Activated CD4-positive, alpha-beta T cell treated with anti-CD3 and anti-CD28 coated beads for 36 hours (primary cell): Measurements from ENCODE around the gene PIK3R6. TPM values are rescaled to one million over a fixed set of nuclear protein-coding genes. Genes with fewer than 3 reads are reported as not detected.
A peak's percentile ranks its signal among the peaks of the same experiment; 100 is the strongest.
"Not testable (repeated sequence)": the region's sequence is repeated elsewhere in the genome, so short reads cannot be mapped to it uniquely, and the experiment has no call there.

ENCODE experiments used
- ATAC-seq: fragments of 200-7000 bp; cut with Tn5 transposase; one replicate; pipeline ENCODE4 v1.10.0; 2021; ENCODE audit warnings: mild to moderate bottlenecking, moderate library complexity
- CTCF ChIA-PET: fragments of 350-600 bp; sonication (Branson Sonifier 250); formaldehyde crosslinking; loops from one replicate; lab custom pipeline; 2021; ENCODE audit warnings: antibody characterized with exemption; lab: Charles Lee
- POLR2A ChIA-PET: fragments of 350-600 bp; sonication (Branson Sonifier 250); formaldehyde crosslinking; loops from one replicate; lab custom pipeline; 2021; ENCODE audit warnings: antibody characterized with exemption, inconsistent platforms; lab: Charles Lee
- DNase-seq: peaks from one replicate; pipeline ENCODE4 v3.0.0-alpha.2; 2020
- H3K27ac Mint-ChIP-seq: one replicate; pipeline ENCODE4 v1.8.0; 2021; ENCODE audit warnings: mixed read lengths
- H3K27me3 Mint-ChIP-seq: one replicate; pipeline ENCODE4 v1.8.0; 2021; ENCODE audit warnings: mixed read lengths
- H3K36me3 Mint-ChIP-seq: one replicate; pipeline ENCODE4 v1.8.0; 2021; ENCODE audit warnings: low read depth, mixed read lengths
- H3K4me1 Mint-ChIP-seq: one replicate; pipeline ENCODE4 v1.8.0; 2021; ENCODE audit warnings: mixed read lengths
- H3K4me3 Mint-ChIP-seq: one replicate; pipeline ENCODE4 v1.8.0; 2021; ENCODE audit warnings: mild to moderate bottlenecking, moderate library complexity, mixed read lengths
- H3K9me3 Mint-ChIP-seq: one replicate; pipeline ENCODE4 v1.8.0; 2021; ENCODE audit warnings: low read depth, mixed read lengths
- intact Hi-C, 2 experiments: fragments of 100-400 bp; cut with DNase I in 1 of 2; cut with micrococcal nuclease in 1 of 2; formaldehyde crosslinking; loops; one replicate each; pipeline versions ENCODE4 v1.14.2 to v1.15.1; 2022 to 2024; cut with DNase I, micrococcal nuclease
- total RNA-seq, 2 experiments: library from RNA; stranded (reverse); gene quantifications; one replicate each; pipeline ENCODE4 v1.2.3, GENCODE V29; 2021

Gene PIK3R6
- total RNA-seq, 2 experiments from 2014 or later = 0.96 to 1.8 TPM

- H3K4me3 Mint-ChIP-seq, H3K27ac Mint-ChIP-seq, POLR2A ChIA-PET, H3K4me1 Mint-ChIP-seq, CTCF ChIA-PET, H3K9me3 Mint-ChIP-seq, H3K27me3 Mint-ChIP-seq: not testable (repeated sequence)
- ATAC-seq (peak; percentile 76), DNase-seq (peak; percentile 75)
- intact Hi-C loops = loop anchor here in 1 of 2 experiments (1.0 kb wide), 1 partner anchor 80 kb away; the partner anchor contains the start of gene PIK3R5
- peaks cover 29% of the 10 kb centered on the region for H3K36me3 Mint-ChIP-seq
Observed at GRCh38 chr17:8885163-8885966, 17.9 kb upstream of the PIK3R6 start.

GRCh38 chr17:8884336-8884990, 17.0 kb upstream of the PIK3R6 start:
- Mint-ChIP-seq H3K4me3 (no peak overlapping the region), H3K36me3 (peaks cover 26% of the 10 kb centered on the region), H3K9me3 (no peaks in the 10 kb centered on the region), H3K4me1 (no peaks in the 10 kb centered on the region), H3K27ac (no peak overlapping the region), H3K27me3 (no peaks in the 10 kb centered on the region)
- intact Hi-C loops = no loop called here
- ATAC-seq = no peak
- CTCF ChIA-PET = interaction anchor here (0.6 kb wide), 1 partner anchor 390 kb away, joined by 3 read pairs; no protein-coding TSS in a partner anchor
- POLR2A ChIA-PET = no interaction called here
- DNase-seq = no peak

- ATAC-seq = no peak
- H3K36me3 Mint-ChIP-seq = peaks cover 26% of the 10 kb centered on the region
Observed at GRCh38 chr17:8883353-8883752, 15.9 kb upstream of the PIK3R6 start.

GRCh38 chr17:8881606-8882005, 14.1 kb upstream of the PIK3R6 start:
- intact Hi-C loops = no loop called here
- CTCF ChIA-PET = interaction anchor here (0.5 to 1.1 kb wide), 3 partner anchors 11 to 695 kb away, joined by 3 to 4 read pairs (median 3); partner anchors contain the start of gene CFAP52
- no peaks in the 10 kb centered on the region for H3K9me3 Mint-ChIP-seq
- H3K27ac Mint-ChIP-seq = no peak overlapping the region
- no peak overlapping the region for H3K4me3 Mint-ChIP-seq
- H3K36me3 Mint-ChIP-seq = peaks cover 28% of the 10 kb centered on the region
- no peak for DNase-seq
- POLR2A ChIA-PET = no interaction called here
- ATAC-seq = no peak
- H3K4me1 Mint-ChIP-seq = no peaks in the 10 kb centered on the region
- H3K27me3 Mint-ChIP-seq = no peaks in the 10 kb centered on the region

More at GRCh38 chr17:8883353-8883752, 15.9 kb upstream of the PIK3R6 start:
- no peaks in the 10 kb centered on the region for H3K27me3 Mint-ChIP-seq
- POLR2A ChIA-PET = no interaction called here
- no peaks in the 10 kb centered on the region for H3K9me3 Mint-ChIP-seq
- no peak overlapping the region for H3K27ac Mint-ChIP-seq
- intact Hi-C loops = no loop called here
- CTCF ChIA-PET = no interaction called here
- no peaks in the 10 kb centered on the region for H3K4me1 Mint-ChIP-seq
- DNase-seq = no peak
- no peak overlapping the region for H3K4me3 Mint-ChIP-seq

- DNase-seq (no peak), ATAC-seq (no peak)
- Mint-ChIP-seq H3K4me1 (no peaks in the 10 kb centered on the region), H3K4me3 (no peak overlapping the region), H3K9me3 (no peaks in the 10 kb centered on the region), H3K27ac (peak overlapping the region; percentile 4), H3K36me3 (peaks cover 22% of the 10 kb centered on the region), H3K27me3 (no peaks in the 10 kb centered on the region)
- ChIA-PET CTCF (interaction anchor here (0.6 kb wide), 1 partner anchor 20 kb away, joined by 3 read pairs; no protein-coding TSS in a partner anchor), POLR2A (no interaction called here)
- intact Hi-C loops = no loop called here
Observed at GRCh38 chr17:8880466-8880865, 13.0 kb upstream of the PIK3R6 start.

- no peak for DNase-seq
- Mint-ChIP-seq H3K27ac (no peak overlapping the region), H3K36me3 (peaks cover 22% of the 10 kb centered on the region), H3K27me3 (no peaks in the 10 kb centered on the region), H3K4me1 (no peaks in the 10 kb centered on the region), H3K4me3 (no peak overlapping the region), H3K9me3 (no peaks in the 10 kb centered on the region)
- no peak for ATAC-seq
- ChIA-PET CTCF (interaction anchor here (0.9 kb wide), 1 partner anchor 88 kb away, joined by 3 read pairs; no protein-coding TSS in a partner anchor), POLR2A (no interaction called here)
- intact Hi-C loops = no loop called here
Observed at GRCh38 chr17:8879410-8879809, 11.9 kb upstream of the PIK3R6 start.

- DNase-seq (no peak), ATAC-seq (no peak)
- Mint-ChIP-seq H3K36me3 (peaks cover 16% of the 10 kb centered on the region), H3K27ac (peak overlapping the region; percentile 44), H3K4me1 (no peaks in the 10 kb centered on the region), H3K9me3 (no peaks in the 10 kb centered on the region), H3K27me3 (no peaks in the 10 kb centered on the region), H3K4me3 (no peak overlapping the region)
- intact Hi-C loops = no loop called here
- POLR2A ChIA-PET = no interaction called here
- CTCF ChIA-PET = no interaction called here
Observed at GRCh38 chr17:8877984-8878383, 10.5 kb upstream of the PIK3R6 start.

- Mint-ChIP-seq H3K9me3 (no peaks in the 10 kb centered on the region), H3K36me3 (peaks cover 7% of the 10 kb centered on the region), H3K27ac (no peak overlapping the region), H3K4me1 (no peaks in the 10 kb centered on the region), H3K27me3 (no peaks in the 10 kb centered on the region), H3K4me3 (no peak overlapping the region)
- ATAC-seq (peak; percentile 49), DNase-seq (no peak)
- POLR2A ChIA-PET = no interaction called here
- CTCF ChIA-PET = interaction anchor here (0.5 to 1.2 kb wide), 3 partner anchors 11 to 70 kb away, joined by 3 read pairs; no protein-coding TSS in a partner anchor
- intact Hi-C loops = no loop called here
Observed at GRCh38 chr17:8875957-8876356, 8.5 kb upstream of the PIK3R6 start.

- H3K9me3 Mint-ChIP-seq = no peaks in the 10 kb centered on the region
- CTCF ChIA-PET = interaction anchor here (0.5 to 1.2 kb wide), 2 partner anchors 12 to 25 kb away, joined by 3 read pairs; no protein-coding TSS in a partner anchor
- H3K36me3 Mint-ChIP-seq = peaks cover 7% of the 10 kb centered on the region
- H3K4me1 Mint-ChIP-seq = no peaks in the 10 kb centered on the region
- DNase-seq (no peak), ATAC-seq (no peak)
- POLR2A ChIA-PET = no interaction called here
- H3K4me3 Mint-ChIP-seq = no peak overlapping the region
- H3K27ac Mint-ChIP-seq = no peak overlapping the region
- no peaks in the 10 kb centered on the region for H3K27me3 Mint-ChIP-seq
- intact Hi-C loops = no loop called here
Observed at GRCh38 chr17:8875436-8875835, 8.0 kb upstream of the PIK3R6 start.

GRCh38 chr17:8873801-8874715, 6.6 kb upstream of the PIK3R6 start:
- Mint-ChIP-seq H3K36me3 (peaks cover 6% of the 10 kb centered on the region), H3K27me3 (no peaks in the 10 kb centered on the region), H3K27ac (no peak overlapping the region), H3K4me3 (no peak overlapping the region), H3K9me3 (no peaks in the 10 kb centered on the region), H3K4me1 (peaks cover 2% of the 10 kb centered on the region)
- ChIA-PET CTCF (interaction anchor here (1.1 kb wide), 1 partner anchor 21 kb away, joined by 3 read pairs; no protein-coding TSS in a partner anchor), POLR2A (interaction anchor here (0.8 kb wide), 1 partner anchor 41 kb away, joined by 3 read pairs; no protein-coding TSS in a partner anchor)
- DNase-seq (no peak), ATAC-seq (no peak)
- intact Hi-C loops = no loop called here
